Adrenal gland (tissue), 12 donors: ENCODE measurements around the gene SIVA1. TPM values are rescaled to one million over a fixed set of nuclear protein-coding genes. Genes with fewer than 3 reads are reported as not detected.

Experiments
- DNase-seq, 7 donors: peaks; one replicate each; pipeline ENCODE4 v3.0.0-alpha.2; 2019 to 2020
- H3K27ac ChIP-seq, 5 donors: fragments of 200-600 bp; sonication (generic) in 4 of 5; 1 replicate in 3 of 5; 2 replicates in 2 of 5; pipeline versions ENCODE4 v1.5.1 to v1.8.0; 2016 to 2020; ENCODE audit warnings: mild to moderate bottlenecking in 1 of 5
- H3K27me3 ChIP-seq: fragments of 200-600 bp; 2 replicates; pipeline ENCODE4 v1.8.0; 2021
- H3K36me3 ChIP-seq, 2 donors: fragments of 200-600 bp; replicated peaks in 1 of 2; 1 replicate in 1 of 2; 2 replicates in 1 of 2; pipeline versions ENCODE4 v1.5.1 to v1.8.0; 2018 to 2022
- H3K4me1 ChIP-seq, 2 donors: fragments of 200-600 bp; replicated peaks in 1 of 2; 1 replicate in 1 of 2; 2 replicates in 1 of 2; pipeline versions ENCODE4 v1.5.1 to v1.8.0; 2018 to 2021
- H3K4me3 ChIP-seq, 4 donors: fragments of 200-600 bp; sonication (generic) in 3 of 4; one replicate each; pipeline ENCODE4 v1.5.1; 2016 to 2018
- H3K9me3 ChIP-seq, 3 donors: fragments of 200-600 bp; sonication (generic) in 1 of 3; replicated peaks in 1 of 3; 1 replicate in 2 of 3; 2 replicates in 1 of 3; pipeline versions ENCODE4 v1.5.1 to v1.8.0; 2016 to 2021
- CTCF ChIP-seq, 6 experiments: fragments of 450-650 bp in 4 of 6; fragments of 200-600 bp in 2 of 6; sonication (generic) in 1 of 6; IDR thresholded peaks; 1 replicate in 5 of 6; 2 replicates in 1 of 6; pipeline versions ENCODE4 v1.5.1 to v1.8.0; 2016 to 2021; ENCODE audit warnings: antibody characterized with exemption in 6 of 6, mild to moderate bottlenecking in 2 of 6, moderate library complexity in 1 of 6
- POLR2A ChIP-seq, 2 donors: fragments of 450-650 bp; IDR thresholded peaks; one replicate each; pipeline ENCODE4 v1.6.1; 2017; ENCODE audit warnings: antibody characterized with exemption in 2 of 2, mild to moderate bottlenecking in 2 of 2, moderate library complexity in 1 of 2
- WGBS, 4 donors: extraction: QIAGEN DNeasy Blood & Tissue Kit in 2 of 4; methylation state at CpG; one replicate each; pipeline versions ENCODE4 v1.1.5 to v1.1.7; 2013 to 2017; 5-methylcytosine and 5-hydroxymethylcytosine counted together
- intact Hi-C, 2 donors: fragments of 100-400 bp; cut with DNase I; formaldehyde crosslinking; loops; one replicate each; pipeline versions ENCODE4 v1.14.1 to v1.15.0; 2022 to 2023
- polyA plus RNA-seq, 3 donors: library from polyadenylated mRNA; stranded (reverse); fragments of 200-250 nt in 2 of 3; fragments of 350-450 nt in 1 of 3; fragmentation: Illumina TruSeq in 1 of 3; extraction: RNeasy Lipid Tissue Mini Kit (QIAGEN cat#74804) in 1 of 3; gene quantifications; one replicate each; pipeline ENCODE4 v1.2.3, GENCODE V29; 2013 to 2014
- total RNA-seq, 9 donors: library from RNA; depleted of rRNA in 4 of 9; stranded (reverse); fragments of >200 nt in 4 of 9; fragments of 120-200 nt in 1 of 9; fragmentation: NEBNext Ultra II Directional in 1 of 9; extraction: Animal tissue kit (Norgen Biotek cat#: 25700) in 1 of 9; gene quantifications; one replicate each; pipeline versions ENCODE4 v1.1.0 to v1.2.4, GENCODE V29; 2013 to 2023
- donor health status: healthy with polysubstance abuse.
- donor health status: Bipolar disorder and iron deficiency.
- donor health status: DM: yes; HTN: yes; CAD: no.
- donor health status: DM: no; HTN: no; CAD: no.
- donor health status: DM: no; HTN: no; CAD: no.
- donor health status: DM: yes; HTN: yes; CAD: no.

SIVA1 gene
- total and polyA plus RNA-seq, 12 donors: 2.0 to 294 (median 83.2) TPM

GRCh38 chr14:104795781-104796686 lies 43.1 kb downstream of the SIVA1 start:
- 10 to 28% (median 19%) methylated on average over 5 to 55 of the region's 55 CpGs for WGBS, 4 donors

GRCh38 chr14:104796687-104797081 lies 43.7 kb downstream of the SIVA1 start:
- Histone ChIP-seq H3K9me3 (no peaks in the 10 kb centered on the region), H3K27me3 (no peaks in the 10 kb centered on the region), H3K36me3 (peaks cover 0 to 4% of the 10 kb centered on the region in 2 donors), H3K4me3 (no peak overlapping the region), H3K4me1 (peaks cover 44 to 56% of the 10 kb centered on the region in 2 donors), H3K27ac (peak overlapping the region in 2 of 5 donors; percentile 80 to 97)
- intact Hi-C loops: no loop called here
- WGBS, 4 donors: 83 to 92% (median 89%) methylated on average over 3 to 6 of the region's 6 CpGs
- no peak for DNase-seq
- no peak for TF ChIP-seq POLR2A (IDR thresholded peaks at IDR 0.05)
- TF ChIP-seq CTCF (IDR thresholded peaks at IDR 0.05): no peak

More at GRCh38 chr14:104795781-104796686, 43.1 kb downstream of the SIVA1 start:
- Histone ChIP-seq H3K27me3 (no peaks in the 10 kb centered on the region), H3K4me1 (peaks cover 41 to 55% of the 10 kb centered on the region in 2 donors), H3K4me3 (peak overlapping the region in 1 of 4 donors; percentile 49), H3K27ac (peak overlapping the region in 4 of 5 donors; percentile 52 to 97 (median 68)), H3K36me3 (peaks cover 0 to 9% of the 10 kb centered on the region in 2 donors), H3K9me3 (no peaks in the 10 kb centered on the region)
- TF ChIP-seq CTCF (IDR thresholded peaks at IDR 0.05) (no peak), POLR2A (IDR thresholded peaks at IDR 0.05) (peak; percentile 54 to 64)
- intact Hi-C loops: no loop called here
- peak in 3 of 7 donors; percentile 58 to 72 (median 62) for DNase-seq

GRCh38 chr14:104797115-104798044 lies 44.4 kb downstream of the SIVA1 start:
- intact Hi-C loops: no loop called here
- Histone ChIP-seq H3K27ac (peak overlapping the region in 2 of 5 donors; percentile 97), H3K27me3 (no peaks in the 10 kb centered on the region), H3K9me3 (no peaks in the 10 kb centered on the region), H3K36me3 (no peaks in the 10 kb centered on the region), H3K4me3 (no peak overlapping the region), H3K4me1 (peaks cover 38 to 53% of the 10 kb centered on the region in 2 donors)
- TF ChIP-seq CTCF (IDR thresholded peaks at IDR 0.05): no peak
- TF ChIP-seq POLR2A (IDR thresholded peaks at IDR 0.05): no peak
- DNase-seq: no peak
- 30 to 75% (median 68%) methylated on average over 4 to 18 of the region's 18 CpGs for WGBS, 4 donors
